Measurements from ENCODE around the gene GORASP1. TPM values are rescaled to one million over a fixed set of nuclear protein-coding genes. Genes with fewer than 3 reads are reported as not detected.

The GORASP1 gene
- 26.6 and 44.1 TPM in 2 replicates for total RNA-seq

DNA sequence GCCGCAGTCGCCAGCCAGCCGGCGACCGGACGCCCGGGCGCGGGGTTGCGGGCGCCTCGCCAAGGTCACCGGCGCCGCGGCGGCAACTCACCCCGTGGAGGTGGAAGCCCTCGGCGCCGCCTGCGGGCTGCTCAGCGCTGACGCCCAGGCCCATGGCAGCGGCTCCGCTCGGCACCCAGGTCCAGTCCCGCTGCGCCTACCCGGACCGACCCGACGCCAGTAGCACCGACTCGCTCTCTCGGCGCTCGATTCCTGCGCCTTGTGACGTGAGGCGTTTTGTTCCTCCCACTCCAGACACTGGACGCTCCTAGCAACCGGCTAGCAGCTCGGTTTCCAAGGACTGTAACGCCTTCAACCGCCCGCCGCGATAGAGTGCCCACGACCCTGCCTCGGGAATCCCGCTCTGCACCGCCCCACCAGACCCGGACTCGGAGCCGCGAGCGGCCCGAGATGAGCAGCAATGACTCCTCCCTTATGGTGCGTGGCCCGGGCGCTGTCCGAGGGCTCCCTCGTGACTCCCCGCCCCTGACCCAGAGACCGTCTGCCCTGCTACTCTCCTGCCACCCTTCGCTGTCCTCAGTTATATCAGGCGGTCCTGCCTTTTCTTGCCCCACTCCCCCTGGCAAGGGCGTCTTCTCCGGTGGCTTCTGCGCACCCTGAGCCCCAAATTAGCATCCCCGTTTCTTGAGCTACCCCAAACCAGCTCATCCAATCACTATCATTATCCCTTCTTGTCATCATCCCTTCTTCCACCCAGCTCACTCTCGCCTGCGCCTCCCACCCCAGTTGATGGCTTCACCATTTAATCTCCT lies at the start of gene GORASP1, which contains the start of gene TTC21A:
Gene GORASP1 (minus strand): TSS at position 240 of the 812 bp plus-strand sequence. CDS start 86 bp downstream, at position 154.
Gene TTC21A (plus strand): TSS at position 293 of the 812 bp plus-strand sequence. CDS start 158 bp downstream, at position 451.

DNA sequence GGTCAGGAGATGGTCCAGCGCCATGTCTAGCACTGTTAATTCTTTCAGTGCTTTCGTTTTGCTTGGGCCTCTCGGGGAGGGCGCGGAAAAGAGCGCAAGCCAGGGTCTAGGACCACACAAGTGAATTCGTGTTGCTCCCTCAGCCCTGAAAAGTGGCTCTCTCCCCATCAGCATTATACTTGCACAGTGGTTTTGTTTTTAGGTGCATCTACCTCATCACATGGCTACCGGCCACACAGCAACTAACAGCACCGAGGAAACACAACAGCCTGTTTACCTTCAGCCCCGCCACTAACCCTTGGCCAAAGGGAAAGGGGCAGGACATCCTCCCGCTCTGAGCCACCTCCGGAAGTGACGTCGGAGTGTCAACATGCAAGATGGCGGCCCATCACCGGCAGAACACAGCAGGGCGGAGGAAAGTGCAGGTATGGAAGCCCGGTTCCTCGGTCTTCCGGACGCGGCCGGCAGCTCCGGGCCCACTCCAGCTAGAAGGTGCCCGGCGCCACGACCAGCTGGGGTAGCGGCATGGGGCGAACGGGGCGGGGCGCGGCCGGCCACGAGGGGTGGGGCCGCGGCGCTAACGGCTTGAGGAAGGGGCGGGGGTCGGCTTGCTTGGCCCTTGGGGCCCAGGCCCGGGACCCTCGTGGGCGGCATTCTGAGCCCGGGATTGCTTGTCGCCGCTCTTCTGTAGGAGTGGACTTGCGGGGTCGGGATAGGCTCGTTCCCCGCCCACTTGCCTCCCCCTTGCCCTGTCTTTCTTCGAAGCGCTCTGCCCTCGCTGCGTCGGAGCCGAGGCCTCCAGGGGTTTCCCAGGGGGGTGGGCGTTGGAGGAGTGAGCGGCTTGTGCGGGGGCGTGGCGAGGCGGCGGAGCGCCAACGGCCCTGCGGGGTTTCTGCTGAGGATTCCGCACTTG lies 55.5 kb downstream of the GORASP1 start, which contains the start of the genes SCN11A and WDR48:
Gene SCN11A (minus strand): TSS at position 296 of the 913 bp plus-strand sequence. CDS start 101,582 bp downstream, outside the sequence.
Gene WDR48 (plus strand): TSS at position 368 of the 913 bp plus-strand sequence. CDS start 10 bp downstream, at position 378.

Other genes with a start within 250 kb of the GORASP1 start
- gene SCN11A, start 55.7 kb downstream of the GORASP1 start, total RNA-seq, result under 0.01 and 0.06 TPM in 2 replicates
- 24.4 and 52.6 TPM in 2 replicates for gene WDR48, start 55.6 kb downstream of the GORASP1 start, total RNA-seq
- gene TTC21A, start 53 bp upstream of the GORASP1 start, total RNA-seq, result 1.3 and 4.2 TPM in 2 replicates
- 8.6 and 13.1 TPM in 2 replicates for gene CSRNP1, start 46.0 kb upstream of the GORASP1 start, total RNA-seq
- gene XIRP1, start 85.0 kb upstream of the GORASP1 start, total RNA-seq, result not detected in 2 replicates
- gene CX3CR1, start 172.4 kb upstream of the GORASP1 start, total RNA-seq, result not detected in 2 replicates
- not detected in 2 replicates for gene CCR8, start 222.1 kb upstream of the GORASP1 start, total RNA-seq

Measured in bladder microvascular endothelial cell (primary cell).